ENCODE measurements around the gene LAMC2.

- TF ChIP-seq CTCF (conservative IDR thresholded peaks at IDR 0.05) (no peak), ZFX (IDR thresholded peaks at IDR 0.05) (no peak)
Observed at GRCh38 chr1:183149273-183149672, 36.8 kb upstream of the LAMC2 start.
